B cell (primary cell): ENCODE results near the gene KRT9. TPM values are rescaled to one million over a fixed set of nuclear protein-coding genes. Genes with fewer than 3 reads are reported as not detected.

Experiments
- ATAC-seq: fragments of 200-7000 bp; cut with Tn5 transposase; one replicate; pipeline ENCODE4 v1.10.0; 2021; ENCODE audit warnings: low read depth, mild to moderate bottlenecking, moderate number of reproducible peaks, moderate library complexity
- CTCF ChIA-PET: fragments of 350-600 bp; sonication (Branson Sonifier 250); formaldehyde crosslinking; loops from one replicate; lab custom pipeline; 2021; ENCODE audit warnings: antibody characterized with exemption, inconsistent platforms; lab: Charles Lee
- POLR2A ChIA-PET: fragments of 350-600 bp; sonication (Branson Sonifier 250); formaldehyde crosslinking; loops from one replicate; lab custom pipeline; 2021; ENCODE audit warnings: antibody characterized with exemption; lab: Charles Lee
- DNase-seq: peaks from one replicate; pipeline ENCODE4 v3.0.0; 2013
- H2AFZ ChIP-seq: 2 replicates; pipeline ENCODE4 v1.6.1; 2012; ENCODE audit warnings: mild to moderate bottlenecking, low read depth, low read length; ENCODE audit not compliant: insufficient read depth, poor library complexity, severe bottlenecking
- H3K27ac ChIP-seq, 2 donors: 1 replicate in 1 of 2; 2 replicates in 1 of 2; pipeline ENCODE4 v1.5.1; 2012 to 2013; ENCODE audit warnings: low read length in 2 of 2, mild to moderate bottlenecking in 2 of 2, moderate library complexity in 1 of 2
- H3K27me3 ChIP-seq, 4 experiments: fragments of 200-600 bp in 1 of 4; sonication (generic) in 1 of 4; replicated peaks in 1 of 4; 1 replicate in 2 of 4; 2 replicates in 2 of 4; pipeline versions ENCODE4 v1.6.1 to v1.7.0; 2013 to 2016; ENCODE audit warnings: low read length in 3 of 4, mild to moderate bottlenecking in 2 of 4, mixed read lengths in 1 of 4, moderate library complexity in 1 of 4; ENCODE audit not compliant: insufficient read depth in 4 of 4, control insufficient read depth in 3 of 4; ENCODE audit errors: control extremely low read depth in 1 of 4
- H3K36me3 ChIP-seq, 2 experiments: replicated peaks in 1 of 2; 1 replicate in 1 of 2; 2 replicates in 1 of 2; pipeline versions ENCODE4 v1.6.1 to v1.7.1; 2013; ENCODE audit warnings: low read length in 1 of 2; ENCODE audit not compliant: insufficient read depth in 2 of 2, control insufficient read depth in 1 of 2; ENCODE audit errors: control extremely low read depth in 1 of 2, extremely low read depth in 1 of 2
- H3K4me1 ChIP-seq, 2 donors: fragments of 200-600 bp in 1 of 2; sonication (generic) in 1 of 2; 1 replicate in 1 of 2; 2 replicates in 1 of 2; pipeline versions ENCODE4 v1.5.1 to v1.6.1; 2013 to 2017; ENCODE audit warnings: low read length in 2 of 2; ENCODE audit not compliant: control insufficient read depth in 2 of 2, insufficient read depth in 2 of 2
- H3K4me2 ChIP-seq: replicated peaks from 2 replicates; pipeline ENCODE3; 2012; ENCODE audit warnings: mild to moderate bottlenecking, low read depth, low read length; ENCODE audit not compliant: poor library complexity, severe bottlenecking
- H3K4me3 ChIP-seq, 5 experiments: fragments of 200-600 bp in 1 of 5; sonication (generic) in 1 of 5; 1 replicate in 3 of 5; 2 replicates in 2 of 5; pipeline versions ENCODE4 v1.5.1 to v1.7.0; 2011 to 2016; ENCODE audit warnings: low read length in 4 of 5, mild to moderate bottlenecking in 4 of 5, low read depth in 2 of 5, control low read depth in 1 of 5, moderate library complexity in 1 of 5; ENCODE audit not compliant: insufficient read depth in 1 of 5; ENCODE audit errors: control extremely low read depth in 1 of 5, extremely low read depth in 1 of 5
- H3K79me2 ChIP-seq: fragments of 200-600 bp; sonication (generic); one replicate; pipeline ENCODE4 v1.6.0; 2016; ENCODE audit warnings: low read length; ENCODE audit not compliant: control insufficient read depth, insufficient read depth
- H3K9ac ChIP-seq: fragments of 200-600 bp; sonication (generic); 2 replicates; pipeline ENCODE4 v1.6.1; 2017; ENCODE audit warnings: mild to moderate bottlenecking, low read length, moderate library complexity
- H3K9me3 ChIP-seq, 3 donors: one replicate each; pipeline versions ENCODE4 v1.6.1 to v1.7.1; 2013; ENCODE audit warnings: low read length in 2 of 3; ENCODE audit not compliant: control insufficient read depth in 2 of 3, insufficient read depth in 1 of 3; ENCODE audit errors: control extremely low read depth in 1 of 3
- H4K20me1 ChIP-seq: 2 replicates; pipeline ENCODE4 v1.6.0; 2012; ENCODE audit warnings: mild to moderate bottlenecking, low read length; ENCODE audit not compliant: insufficient read depth, control insufficient read depth, poor library complexity, severe bottlenecking
- H3K27ac Mint-ChIP-seq: one replicate; pipeline ENCODE4 v1.8.0; 2021; ENCODE audit warnings: mixed read lengths
- H3K27me3 Mint-ChIP-seq: one replicate; pipeline ENCODE4 v1.8.0; 2021; ENCODE audit warnings: mixed read lengths
- H3K4me1 Mint-ChIP-seq: one replicate; pipeline ENCODE4 v1.8.0; 2021; ENCODE audit warnings: mixed read lengths
- H3K4me3 Mint-ChIP-seq: one replicate; pipeline ENCODE4 v1.8.0; 2021; ENCODE audit warnings: mixed read lengths
- H3K9me3 Mint-ChIP-seq: one replicate; pipeline ENCODE4 v1.8.0; 2022; ENCODE audit warnings: mixed read lengths; ENCODE audit not compliant: insufficient read depth
- EZH2 ChIP-seq: IDR thresholded peaks from 2 replicates; pipeline ENCODE4 v1.6.1; 2012; ENCODE audit warnings: borderline replicate concordance, low read depth, mild to moderate bottlenecking, moderate library complexity, low read length; ENCODE audit not compliant: insufficient read depth, poor library complexity, severe bottlenecking
- WGBS: methylation state at CpG from one replicate; pipeline ENCODE4 v1.1.5; 2013; ENCODE audit warnings: missing lambda C conversion rate; ENCODE audit not compliant: insufficient coverage; 5-methylcytosine and 5-hydroxymethylcytosine counted together
- intact Hi-C: fragments of 100-400 bp; cut with micrococcal nuclease; formaldehyde crosslinking; loops from one replicate; pipeline ENCODE4 v1.10.0; 2022
- polyA plus RNA-seq: library from polyadenylated mRNA; depleted of rRNA; stranded (reverse); fragments of >200 nt; gene quantifications from 2 replicates; pipeline ENCODE4 v1.2.3, GENCODE V29; 2012
- total RNA-seq, 2 donors: library from RNA; stranded (reverse); fragments of 120-200 nt in 1 of 2; gene quantifications; 1 replicate in 1 of 2; 2 replicates in 1 of 2; pipeline versions ENCODE4 v1.2.3 to v1.2.4, GENCODE V29; 2013 to 2022
- TF ChIP-seq, protein P1 (sequence below): fragments of 200-600 bp; IDR thresholded peaks from one replicate; pipeline ENCODE4 v1.8.0; 2022; ENCODE audit warnings: antibody characterized with exemption, mild to moderate bottlenecking

KRT9 gene
- total and polyA plus RNA-seq, 2 donors (not counting 1 experiment from before 2014, with no cell fraction given), result not detected

DNA sequence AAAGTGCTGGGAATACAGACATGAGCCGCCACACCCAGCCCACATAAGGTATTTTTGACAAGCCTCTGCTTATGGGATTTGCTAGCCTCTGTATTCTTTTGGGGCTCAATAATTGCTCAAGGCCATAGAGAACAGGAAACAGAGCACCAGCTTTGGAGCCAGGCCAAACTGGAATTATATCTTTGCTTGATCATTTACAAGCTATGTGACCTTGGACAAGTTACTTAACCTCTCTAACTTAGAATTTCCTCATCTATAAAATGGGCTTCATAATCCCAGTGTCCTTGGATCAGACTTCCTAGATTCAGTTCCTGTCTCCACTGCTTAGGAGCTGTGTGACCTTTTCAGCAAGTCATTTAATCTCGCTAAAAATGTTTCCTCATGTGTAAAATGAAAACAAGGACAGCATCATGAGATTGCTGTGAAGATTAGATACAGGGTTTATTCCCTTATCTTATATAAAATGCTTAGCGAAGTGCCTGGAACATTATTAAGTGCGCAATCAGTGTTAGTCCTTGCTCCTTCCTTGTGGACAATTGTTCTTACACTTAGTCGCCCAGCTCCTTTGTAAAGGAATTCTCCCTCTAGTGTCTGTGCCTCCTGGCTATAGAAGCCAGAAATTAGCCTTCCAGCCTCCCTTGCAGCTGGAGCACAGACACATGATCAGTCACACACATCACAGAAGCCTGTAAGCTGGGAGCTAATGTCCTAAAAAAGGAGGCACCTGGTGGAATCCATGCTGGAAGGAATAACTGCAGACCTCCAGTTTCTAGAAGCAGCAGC, 16.6 kb downstream of the KRT9 start:
- no peak overlapping the region for H3K27ac ChIP-seq
- Mint-ChIP-seq H3K9me3 (no peaks in the 10 kb centered on the region), H3K27ac (no peak overlapping the region), H3K4me3 (no peak overlapping the region), H3K27me3 (peaks cover 58% of the 10 kb centered on the region), H3K4me1 (no peaks in the 10 kb centered on the region)
- ATAC-seq, result no peak
- H3K4me3 ChIP-seq, result no peak overlapping the region
- ChIA-PET POLR2A (no interaction called here), CTCF (no interaction called here)
- no peaks in the 10 kb centered on the region for H3K4me1 ChIP-seq
- H3K4me2 ChIP-seq, result no peak overlapping the region
- no peaks in the 10 kb centered on the region for H4K20me1 ChIP-seq
- no peak overlapping the region for H2AFZ ChIP-seq
- intact Hi-C loops, result no loop called here
- H3K9ac ChIP-seq, result no peak overlapping the region
- H3K36me3 ChIP-seq, result no peaks in the 10 kb centered on the region
- DNase-seq, result no peak
- no peaks in the 10 kb centered on the region for H3K79me2 ChIP-seq
- no peaks in the 10 kb centered on the region for H3K9me3 ChIP-seq
- H3K27me3 ChIP-seq, result peaks cover 0 to 32% (median 3%) of the 10 kb centered on the region in 4 experiments
- TF ChIP-seq, protein P1, sequence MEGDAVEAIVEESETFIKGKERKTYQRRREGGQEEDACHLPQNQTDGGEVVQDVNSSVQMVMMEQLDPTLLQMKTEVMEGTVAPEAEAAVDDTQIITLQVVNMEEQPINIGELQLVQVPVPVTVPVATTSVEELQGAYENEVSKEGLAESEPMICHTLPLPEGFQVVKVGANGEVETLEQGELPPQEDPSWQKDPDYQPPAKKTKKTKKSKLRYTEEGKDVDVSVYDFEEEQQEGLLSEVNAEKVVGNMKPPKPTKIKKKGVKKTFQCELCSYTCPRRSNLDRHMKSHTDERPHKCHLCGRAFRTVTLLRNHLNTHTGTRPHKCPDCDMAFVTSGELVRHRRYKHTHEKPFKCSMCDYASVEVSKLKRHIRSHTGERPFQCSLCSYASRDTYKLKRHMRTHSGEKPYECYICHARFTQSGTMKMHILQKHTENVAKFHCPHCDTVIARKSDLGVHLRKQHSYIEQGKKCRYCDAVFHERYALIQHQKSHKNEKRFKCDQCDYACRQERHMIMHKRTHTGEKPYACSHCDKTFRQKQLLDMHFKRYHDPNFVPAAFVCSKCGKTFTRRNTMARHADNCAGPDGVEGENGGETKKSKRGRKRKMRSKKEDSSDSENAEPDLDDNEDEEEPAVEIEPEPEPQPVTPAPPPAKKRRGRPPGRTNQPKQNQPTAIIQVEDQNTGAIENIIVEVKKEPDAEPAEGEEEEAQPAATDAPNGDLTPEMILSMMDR, result no peak
- no peak for TF ChIP-seq EZH2
- WGBS, result 86% methylated on average over 4 of the region's 5 CpGs

DNA sequence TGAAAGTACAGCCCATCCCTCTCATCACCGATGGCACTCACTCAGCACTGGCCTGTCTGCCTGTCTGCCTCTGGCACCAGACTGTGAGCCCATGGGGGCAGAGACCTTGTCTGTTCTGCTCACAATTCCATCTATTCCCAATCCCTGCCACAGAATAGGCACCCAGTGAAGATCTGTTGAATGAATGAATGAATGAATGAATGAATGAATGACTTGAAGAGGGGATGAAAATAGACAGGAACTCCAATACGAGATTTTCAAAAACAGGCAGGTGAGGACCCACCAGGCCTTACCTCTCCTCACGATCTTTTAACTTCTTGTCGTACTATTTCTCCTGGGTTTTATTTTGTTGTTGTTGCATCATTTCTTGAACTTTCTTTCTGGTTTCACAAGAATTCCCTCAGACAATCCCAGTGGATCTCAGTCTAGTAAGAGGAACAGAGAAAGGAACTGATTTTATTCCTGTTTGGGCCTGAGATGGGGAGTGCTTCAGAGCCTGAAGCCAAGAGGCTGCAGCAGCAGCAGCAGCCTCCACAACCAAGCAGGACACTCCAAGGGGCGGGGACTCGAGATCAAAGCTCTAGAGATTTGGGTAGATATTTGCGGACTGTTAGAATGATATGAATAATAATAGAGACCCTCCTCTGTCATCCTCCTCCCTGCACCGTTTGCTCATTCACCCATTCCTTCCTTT, 17.7 kb downstream of the KRT9 start:
- Histone ChIP-seq H3K4me2 (no peak overlapping the region), H4K20me1 (no peaks in the 10 kb centered on the region), H3K79me2 (no peaks in the 10 kb centered on the region), H3K9ac (no peak overlapping the region), H2AFZ (no peak overlapping the region), H3K4me3 (no peak overlapping the region), H3K27me3 (peaks cover 0 to 31% (median 3%) of the 10 kb centered on the region in 4 experiments), H3K9me3 (no peaks in the 10 kb centered on the region), H3K27ac (no peak overlapping the region), H3K4me1 (peaks cover 1 to 4% of the 10 kb centered on the region in 2 donors), H3K36me3 (no peaks in the 10 kb centered on the region)
- Mint-ChIP-seq H3K4me3 (no peak overlapping the region), H3K9me3 (no peaks in the 10 kb centered on the region), H3K4me1 (peaks cover 5% of the 10 kb centered on the region), H3K27ac (no peak overlapping the region), H3K27me3 (peaks cover 56% of the 10 kb centered on the region)
- intact Hi-C loops, result no loop called here
- TF ChIP-seq, protein P1, result no peak
- TF ChIP-seq EZH2, result no peak
- no peak for ATAC-seq
- no peak for DNase-seq
- ChIA-PET CTCF (no interaction called here), POLR2A (no interaction called here)
- WGBS, result 93% methylated on average over 2 of the region's 8 CpGs
